ENCODE data around the gene EPDR1.

GRCh38 chr7:37952240-37952639, 31.8 kb downstream of the EPDR1 start:
- TF ChIP-seq POLR2A (IDR thresholded peaks at IDR 0.05; ENCODE audit: low read length) (no peak), GATA1 (IDR thresholded peaks at IDR 0.05; ENCODE audit: low read depth, low read length) (no peak)

Data from erythroblast (primary cell).